NOMO-1 (cell line): ENCODE measurements around the gene SLC39A7.

Source experiments
- DNase-seq, 2 experiments: peaks; one replicate each; lab custom pipeline; 2025; ENCODE audit not compliant: unreplicated experiment in 2 of 2; lab: John Stamatoyannopoulos, UW

The SLC39A7 gene

GRCh38 chr6:33200219-33201146 lies at the start of gene SLC39A7, which contains the start of gene RXRB:
Gene SLC39A7, plus strand, starts transcription at chr6:33200867. Its CDS starts 379 bp downstream, at chr6:33201246.
Gene RXRB, minus strand, starts transcription at chr6:33200665. Its CDS starts 189 bp downstream, at chr6:33200476.
- peak; percentile 91 to 96 for DNase-seq

- DNase-seq = no peak
Measured at GRCh38 chr6:33151050-33151449, 49.6 kb upstream of the SLC39A7 start.

GRCh38 chr6:33154349-33154748 lies 46.3 kb upstream of the SLC39A7 start:
- DNase-seq = no peak

- no peak for DNase-seq
Measured at GRCh38 chr6:33156561-33156960, 44.1 kb upstream of the SLC39A7 start.

GRCh38 chr6:33156964-33157363 lies 43.7 kb upstream of the SLC39A7 start:
- no peak for DNase-seq

- DNase-seq = no peak
Measured at GRCh38 chr6:33160096-33160495, 40.6 kb upstream of the SLC39A7 start.

- peak; percentile 30 to 75 for DNase-seq
Measured at GRCh38 chr6:33160728-33161344, 39.8 kb upstream of the SLC39A7 start.

- peak; percentile 64 to 84 for DNase-seq
Measured at GRCh38 chr6:33161354-33162331, 39.0 kb upstream of the SLC39A7 start.

GRCh38 chr6:33163540-33163939 lies 37.1 kb upstream of the SLC39A7 start:
- no peak for DNase-seq

- DNase-seq = no peak
Measured at GRCh38 chr6:33164176-33164575, 36.5 kb upstream of the SLC39A7 start.

GRCh38 chr6:33164665-33165373 lies 35.8 kb upstream of the SLC39A7 start:
- no peak for DNase-seq

- no peak for DNase-seq
Measured at GRCh38 chr6:33165581-33166258, 34.9 kb upstream of the SLC39A7 start.

GRCh38 chr6:33166363-33166762 lies 34.3 kb upstream of the SLC39A7 start:
- DNase-seq = no peak

GRCh38 chr6:33166811-33167210 lies 33.9 kb upstream of the SLC39A7 start:
- DNase-seq = no peak

- no peak for DNase-seq
Measured at GRCh38 chr6:33167374-33168283, 33.0 kb upstream of the SLC39A7 start.

GRCh38 chr6:33168284-33168601 lies 32.4 kb upstream of the SLC39A7 start:
- DNase-seq = no peak

- no peak for DNase-seq
Measured at GRCh38 chr6:33168639-33169038, 32.0 kb upstream of the SLC39A7 start.

GRCh38 chr6:33169291-33170175 lies 31.1 kb upstream of the SLC39A7 start:
- no peak for DNase-seq
